H9 (cell line): ENCODE measurements around the gene JAG2. TPM values are rescaled to one million over a fixed set of nuclear protein-coding genes. Genes with fewer than 3 reads are reported as not detected.
A peak's percentile ranks its signal among the peaks of the same experiment; 100 is the strongest.

Source experiments
- DNase-seq: peaks from one replicate; pipeline ENCODE4 v3.0.0-alpha.2; 2017
- H2AFZ ChIP-seq: one replicate; pipeline ENCODE4 v1.6.1; 2013; ENCODE audit warnings: mild to moderate bottlenecking, low read length, control low read depth, moderate library complexity
- H2AK5ac ChIP-seq: 2 replicates; pipeline ENCODE4 v1.6.1; 2013; ENCODE audit warnings: low read length, control low read depth, mixed read lengths; ENCODE audit not compliant: insufficient read length
- H2BK120ac ChIP-seq: one replicate; pipeline ENCODE4 v1.6.1; 2013; ENCODE audit warnings: low read depth, mild to moderate bottlenecking, low read length, control low read depth, inconsistent platforms; ENCODE audit not compliant: poor library complexity, severe bottlenecking
- H2BK12ac ChIP-seq: 2 replicates; pipeline ENCODE4 v1.6.1; 2013; ENCODE audit warnings: low read length, control low read depth, mixed read lengths, low read depth; ENCODE audit not compliant: insufficient read length
- H2BK15ac ChIP-seq: 2 replicates; pipeline ENCODE4 v1.6.1; 2013; ENCODE audit warnings: low read depth, low read length, control low read depth
- H2BK20ac ChIP-seq: one replicate; pipeline ENCODE4 v1.6.1; 2013; ENCODE audit warnings: low read depth, mild to moderate bottlenecking, low read length, control low read depth, inconsistent platforms; ENCODE audit not compliant: poor library complexity, severe bottlenecking
- H2BK5ac ChIP-seq: 2 replicates; pipeline ENCODE4 v1.6.1; 2013; ENCODE audit warnings: low read length, control low read depth, mixed read lengths; ENCODE audit not compliant: insufficient read length
- H3K14ac ChIP-seq: 2 replicates; pipeline ENCODE4 v1.6.1; 2013; ENCODE audit warnings: low read length, control low read depth; ENCODE audit not compliant: insufficient read depth
- H3K18ac ChIP-seq: 2 replicates; pipeline ENCODE4 v1.6.1; 2013; ENCODE audit warnings: low read depth, mild to moderate bottlenecking, mixed read lengths, low read length, control low read depth; ENCODE audit not compliant: insufficient read length
- H3K23ac ChIP-seq: 2 replicates; pipeline ENCODE4 v1.6.1; 2013; ENCODE audit warnings: low read length, control low read depth, mixed read lengths, low read depth; ENCODE audit not compliant: insufficient read length
- H3K23me2 ChIP-seq: 2 replicates; pipeline ENCODE4 v1.6.1; 2013; ENCODE audit warnings: low read depth, mild to moderate bottlenecking, mixed read lengths, low read length, control low read depth; ENCODE audit not compliant: insufficient read length, poor library complexity, severe bottlenecking
- H3K27ac ChIP-seq: 2 replicates; pipeline ENCODE4 v1.5.1; 2013; ENCODE audit warnings: low read length, control low read depth, mixed read lengths, low read depth; ENCODE audit not compliant: insufficient read length
- H3K27me3 ChIP-seq: 2 replicates; pipeline ENCODE4 v1.6.1; 2013; ENCODE audit warnings: low read length, control low read depth, inconsistent platforms; ENCODE audit not compliant: insufficient read depth
- H3K4ac ChIP-seq: 2 replicates; pipeline ENCODE4 v1.6.1; 2013; ENCODE audit warnings: low read depth, mild to moderate bottlenecking, control low read depth, inconsistent platforms, low read length, moderate library complexity
- H3K4me1 ChIP-seq: 2 replicates; pipeline ENCODE4 v1.6.1; 2013; ENCODE audit warnings: low read length, control low read depth, inconsistent platforms; ENCODE audit not compliant: insufficient read depth
- H3K4me2 ChIP-seq: 2 replicates; pipeline ENCODE4 v1.6.1; 2013; ENCODE audit warnings: low read length, control low read depth, mixed read lengths; ENCODE audit not compliant: insufficient read length, insufficient read depth
- H3K56ac ChIP-seq: 2 replicates; pipeline ENCODE4 v1.6.1; 2013; ENCODE audit warnings: low read depth, mild to moderate bottlenecking, mixed read lengths, low read length, control low read depth; ENCODE audit not compliant: insufficient read length
- H3K79me1 ChIP-seq: 2 replicates; pipeline ENCODE4 v1.6.1; 2013; ENCODE audit warnings: low read depth, mild to moderate bottlenecking, moderate library complexity, low read length, control low read depth, inconsistent platforms; ENCODE audit not compliant: insufficient read depth, poor library complexity, severe bottlenecking
- H3K79me2 ChIP-seq: 2 replicates; pipeline ENCODE4 v1.6.1; 2013; ENCODE audit warnings: low read length, control low read depth, inconsistent platforms; ENCODE audit not compliant: insufficient read depth
- H3K9ac ChIP-seq: 2 replicates; pipeline ENCODE4 v1.6.1; 2013; ENCODE audit warnings: low read length, control low read depth, mixed read lengths; ENCODE audit not compliant: insufficient read length; ENCODE audit errors: extremely low read depth
- H3K9me3 ChIP-seq: one replicate; pipeline ENCODE4 v1.6.1; 2013; ENCODE audit warnings: low read depth, low read length, inconsistent platforms; ENCODE audit not compliant: control insufficient read depth
- H3T11ph ChIP-seq: one replicate; pipeline ENCODE4 v1.6.1; 2013; ENCODE audit warnings: mild to moderate bottlenecking, low read length, control low read depth, inconsistent platforms
- H4K20me1 ChIP-seq: one replicate; pipeline ENCODE4 v1.6.1; 2013; ENCODE audit not compliant: control insufficient read depth, insufficient read length, insufficient read depth
- H4K5ac ChIP-seq: 2 replicates; pipeline ENCODE4 v1.6.1; 2013; ENCODE audit warnings: low read depth, mild to moderate bottlenecking, mixed read lengths, low read length, control low read depth; ENCODE audit not compliant: insufficient read length
- H4K8ac ChIP-seq: replicated peaks from 2 replicates; pipeline ENCODE4 v1.6.1; 2013; ENCODE audit warnings: low read length, control low read depth, mixed read lengths, low read depth; ENCODE audit not compliant: insufficient read length
- H4K91ac ChIP-seq: 2 replicates; pipeline ENCODE4 v1.6.1; 2013; ENCODE audit warnings: low read depth, mild to moderate bottlenecking, moderate library complexity, mixed read lengths, low read length, control low read depth; ENCODE audit not compliant: insufficient read length
- H3K27ac Mint-ChIP-seq, 3 experiments: 2 replicates in 2 of 3; 3 replicates in 1 of 3; pipeline ENCODE4 v1.8.0; 2020 to 2021; ENCODE audit warnings: mixed read lengths in 3 of 3, mild to moderate bottlenecking in 1 of 3, moderate library complexity in 1 of 3
- H3K27me3 Mint-ChIP-seq: 2 replicates; pipeline ENCODE4 v1.8.0; 2021; ENCODE audit warnings: low read depth, mild to moderate bottlenecking, moderate library complexity, mixed read lengths
- H3K36me3 Mint-ChIP-seq, 3 experiments: 2 replicates in 2 of 3; 3 replicates in 1 of 3; pipeline ENCODE4 v1.8.0; 2020 to 2021; ENCODE audit warnings: low read depth in 3 of 3, mixed read lengths in 3 of 3; ENCODE audit not compliant: insufficient read depth in 1 of 3
- H3K4me1 Mint-ChIP-seq, 2 experiments: 2 replicates each; pipeline ENCODE4 v1.8.0; 2020; ENCODE audit warnings: mixed read lengths in 2 of 2
- H3K4me3 Mint-ChIP-seq, 2 experiments: 2 replicates in 1 of 2; 3 replicates in 1 of 2; pipeline ENCODE4 v1.8.0; 2020 to 2021; ENCODE audit warnings: mild to moderate bottlenecking in 2 of 2, mixed read lengths in 2 of 2, moderate library complexity in 1 of 2
- H3K9me3 Mint-ChIP-seq, 2 experiments: 2 replicates in 1 of 2; 3 replicates in 1 of 2; pipeline ENCODE4 v1.8.0; 2020; ENCODE audit warnings: mild to moderate bottlenecking in 2 of 2, mixed read lengths in 2 of 2, moderate library complexity in 1 of 2
- CTCF ChIP-seq: fragments of 200-600 bp; sonication (generic); conservative IDR thresholded peaks from 3 replicates; pipeline ENCODE4 v1.8.0; 2021; ENCODE audit warnings: antibody characterized with exemption, mild to moderate bottlenecking
- WGBS: extraction: QIAGEN DNeasy Blood & Tissue Kit; methylation state at CpG from one replicate; pipeline ENCODE4 v1.1.7; 2013; ENCODE audit warnings: missing lambda C conversion rate, low lambda C conversion rate, mixed read lengths; ENCODE audit not compliant: insufficient read length; ENCODE audit errors: extremely low coverage; 5-methylcytosine and 5-hydroxymethylcytosine counted together
- total RNA-seq: library from RNA; stranded (reverse); gene quantifications from 2 replicates; pipeline ENCODE4 v1.2.1, GENCODE V29; 2021

JAG2 gene
- total RNA-seq, 1 experiment from 2014 or later = 11.4 TPM

DNA sequence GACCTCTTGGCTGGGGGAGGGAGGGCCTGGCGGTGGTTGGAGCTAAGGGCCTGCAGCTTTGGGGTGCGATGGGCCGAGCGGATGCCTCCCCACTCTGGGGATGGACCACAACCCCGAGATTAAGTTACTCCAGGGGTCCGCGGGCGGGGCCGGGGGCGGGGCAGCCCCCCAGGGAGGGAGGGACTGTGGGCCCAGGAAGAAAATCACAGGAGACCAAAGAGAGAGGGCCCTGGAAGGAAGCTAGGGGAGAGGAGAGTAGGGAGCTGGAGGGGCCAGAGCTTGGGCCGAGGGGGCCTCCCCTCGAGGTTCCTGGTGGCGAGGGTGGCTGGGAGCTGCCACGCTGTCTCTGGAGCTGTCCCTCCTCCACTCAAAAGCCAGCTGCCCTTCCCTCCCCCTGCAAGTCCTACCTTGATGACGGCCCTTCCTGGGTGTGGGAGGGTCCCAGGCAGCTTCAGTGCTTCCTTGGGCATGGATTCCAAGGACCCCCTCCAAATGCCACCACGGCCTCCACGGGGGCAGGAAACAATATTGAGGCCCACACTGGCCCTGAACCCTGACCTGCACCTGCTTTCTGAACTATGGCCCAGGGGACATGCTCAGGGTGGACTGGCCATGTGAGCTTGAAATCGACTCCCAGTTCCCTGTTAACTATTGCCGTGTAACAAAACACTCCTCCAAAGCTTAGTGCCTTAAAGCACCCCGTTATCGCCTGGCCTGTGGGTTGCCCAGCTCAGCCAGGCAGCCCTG lies 13.1 kb upstream of the JAG2 start:
- H3K9me3 ChIP-seq = no peaks in the 10 kb centered on the region
- peaks cover 41% of the 10 kb centered on the region for H3K27me3 Mint-ChIP-seq
- no peaks in the 10 kb centered on the region; the same call in 1 of the 2 replicates for H3K27me3 ChIP-seq
- no peaks in the 10 kb centered on the region for H3K36me3 Mint-ChIP-seq
- H3K14ac ChIP-seq = no peak overlapping the region; the same call in 1 of the 2 replicates
- no peak overlapping the region for H3K4ac ChIP-seq
- H2BK5ac ChIP-seq = no peak overlapping the region
- no peak overlapping the region for H3K18ac ChIP-seq
- H2AK5ac ChIP-seq = no peak overlapping the region
- H4K20me1 ChIP-seq = no peaks in the 10 kb centered on the region
- DNase-seq = no peak
- peak overlapping the region; percentile 45 to 70 for H3K4me3 Mint-ChIP-seq
- no peak overlapping the region for H3K23ac ChIP-seq
- no peak for TF ChIP-seq CTCF
- no peak overlapping the region for H2AFZ ChIP-seq
- H3K4me2 ChIP-seq = no peak overlapping the region
- H2BK120ac ChIP-seq = no peak overlapping the region
- H2BK12ac ChIP-seq = no peak overlapping the region
- no peak overlapping the region for H4K91ac ChIP-seq
- H3K79me1 ChIP-seq = no peaks in the 10 kb centered on the region
- no CpG with 5 or more reads among the region's 21 CpGs for WGBS
- no peak overlapping the region for H2BK15ac ChIP-seq
- H3T11ph ChIP-seq = no peak overlapping the region
- no peaks in the 10 kb centered on the region for H3K4me1 ChIP-seq
- no peak overlapping the region for H3K9ac ChIP-seq
- no peaks in the 10 kb centered on the region for H3K79me2 ChIP-seq
- H2BK20ac ChIP-seq = no peak overlapping the region
- H3K23me2 ChIP-seq = peaks cover 2% of the 10 kb centered on the region
- no peak overlapping the region for H3K56ac ChIP-seq
- peaks cover 4 to 20% of the 10 kb centered on the region in 2 experiments; a peak in 3 of 4 replicates for H3K4me1 Mint-ChIP-seq
- no peak overlapping the region for H3K27ac Mint-ChIP-seq
- H3K27ac ChIP-seq = no peak overlapping the region
- no peaks in the 10 kb centered on the region for H3K9me3 Mint-ChIP-seq
- no peak overlapping the region for H4K8ac ChIP-seq
- no peak overlapping the region for H4K5ac ChIP-seq
